Medulla oblongata (tissue), 1 donor: ENCODE results near the gene HPN.
"Not testable (repeated sequence)": the region's sequence is repeated elsewhere in the genome, so short reads cannot be mapped to it uniquely, and the experiment has no call there.

Experiments
- DNase-seq: peaks from one replicate; pipeline ENCODE4 v3.0.0-alpha.2; 2015; ENCODE audit errors: extremely low spot score

Gene HPN

DNA sequence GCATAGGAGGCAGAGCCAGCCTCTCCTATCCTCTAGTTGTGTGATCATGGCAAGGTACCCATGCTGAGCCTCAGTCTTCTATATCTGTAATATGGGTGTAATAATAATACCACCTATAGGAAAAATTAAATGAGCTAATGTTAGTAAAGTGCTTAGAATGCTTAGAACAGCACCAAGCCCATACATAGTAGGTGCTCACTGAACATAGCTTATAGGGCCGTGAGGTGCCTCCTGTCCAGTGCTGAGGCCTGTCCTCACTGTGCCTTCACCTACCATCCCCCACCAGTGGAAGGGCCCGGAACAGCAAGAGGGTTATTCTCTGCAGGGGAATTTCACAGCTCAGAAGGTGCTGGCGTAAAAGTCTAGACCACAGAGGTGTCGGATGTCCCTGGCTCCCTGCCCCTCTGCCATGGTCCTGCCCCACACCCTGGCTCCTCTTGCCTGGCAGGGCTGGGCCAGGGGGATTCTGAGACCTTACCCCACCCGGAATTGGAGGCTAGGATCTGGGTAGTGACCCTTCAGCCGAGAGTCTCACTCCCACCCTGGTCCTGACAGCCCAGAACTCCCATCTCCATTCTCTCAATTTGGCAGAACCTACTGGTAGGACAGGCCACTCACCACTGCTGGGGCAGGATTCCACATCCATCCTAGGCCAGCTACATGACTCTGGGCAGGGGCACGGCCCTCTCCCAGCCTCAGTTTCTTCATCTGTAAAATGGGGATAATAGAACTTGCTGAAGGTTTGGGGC lies 13.5 kb upstream of the HPN start:
- DNase-seq: no peak

- not testable (repeated sequence) for DNase-seq
Observed at GRCh38 chr19:35028600-35028885, 13.0 kb upstream of the HPN start.

DNA sequence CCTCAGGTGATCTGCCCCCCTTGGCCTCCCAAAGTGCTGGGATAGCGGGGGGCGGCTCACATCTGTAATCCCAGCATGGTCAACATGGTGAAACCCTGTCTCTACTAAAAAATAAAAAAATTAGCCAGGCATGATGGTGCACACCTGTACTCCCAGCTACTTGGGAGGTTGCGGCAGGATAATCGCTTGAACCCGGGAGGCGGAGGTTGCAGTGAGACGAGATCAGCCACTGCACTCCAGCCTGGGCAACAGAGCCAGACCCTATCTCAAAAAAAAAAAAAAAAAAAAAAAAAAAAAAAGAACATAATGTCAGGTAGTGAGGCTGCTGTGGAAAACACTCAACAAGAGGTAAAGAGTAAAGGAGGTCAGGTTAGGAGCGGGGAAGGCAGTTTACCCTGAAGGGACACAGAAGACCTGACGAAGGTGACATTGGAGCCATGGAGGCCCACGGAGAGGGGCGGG lies 12.2 kb upstream of the HPN start:
- not testable (repeated sequence) for DNase-seq

DNA sequence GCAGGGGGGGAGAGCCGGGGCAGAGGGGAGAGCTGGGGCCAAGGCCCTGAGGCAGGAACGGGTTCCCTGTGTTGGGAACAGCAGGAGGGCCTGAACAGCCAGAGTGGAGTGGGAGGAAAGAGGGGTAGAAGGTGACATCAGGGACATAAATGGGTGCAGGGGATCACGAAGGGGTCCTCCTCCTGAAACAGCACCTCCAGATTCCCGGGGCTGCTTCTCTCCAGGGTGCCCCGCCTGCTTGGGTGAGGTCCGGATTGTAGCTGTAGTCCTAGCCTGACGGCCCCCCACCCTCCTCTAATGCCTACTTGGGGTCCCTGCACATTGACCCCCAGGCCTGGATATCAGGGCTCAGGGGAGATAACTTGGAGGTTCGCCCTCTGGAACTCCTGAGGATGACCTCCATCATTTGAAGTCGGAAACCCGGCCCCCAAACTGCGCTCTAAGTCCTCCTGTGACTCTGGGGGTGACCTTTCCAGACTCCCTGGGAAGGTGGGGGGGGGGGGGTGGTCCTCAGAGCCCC lies 11.7 kb upstream of the HPN start:
- no peak for DNase-seq

DNA sequence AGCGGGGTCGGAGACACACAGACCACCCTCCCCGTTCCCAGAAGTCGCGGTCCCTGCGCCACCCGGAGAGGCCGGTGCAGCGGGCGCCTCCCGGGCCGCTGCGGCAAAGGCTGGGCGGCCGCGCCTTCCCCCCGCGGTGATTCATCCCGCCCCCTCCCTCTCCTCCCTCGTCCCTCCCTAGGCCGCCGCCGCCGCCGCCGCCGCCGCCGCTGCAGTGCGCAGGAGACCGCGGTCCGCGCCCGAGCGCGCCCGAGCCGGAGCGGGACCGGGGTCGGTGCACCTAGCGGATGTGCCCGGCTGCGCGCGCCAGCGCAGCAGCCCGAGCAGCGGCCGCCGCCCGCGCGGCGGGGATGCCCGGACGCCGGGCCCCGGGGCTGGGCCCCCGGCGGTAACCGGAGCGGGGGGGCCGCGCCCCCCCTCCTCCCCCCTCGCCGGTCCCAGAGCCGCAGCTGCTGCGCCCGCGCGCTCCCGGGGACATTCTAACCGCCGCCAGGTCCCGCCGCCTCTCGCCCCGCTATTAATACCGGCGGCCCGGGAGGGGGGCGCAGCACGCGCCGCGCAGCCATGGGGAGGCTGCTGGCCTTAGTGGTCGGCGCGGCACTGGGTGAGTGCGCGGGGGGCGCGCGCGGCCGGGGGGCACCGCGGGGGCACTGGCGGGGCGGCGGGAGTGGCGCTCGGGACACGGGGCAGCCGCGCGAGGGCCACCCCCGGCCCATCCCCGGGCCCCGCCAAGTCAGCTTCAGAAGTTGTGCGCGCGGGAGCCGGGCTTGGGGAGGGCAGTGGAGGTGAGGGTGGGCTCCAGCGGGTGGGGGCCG lies 11.1 kb upstream of the HPN start, which contains the start of gene SCN1B:
Gene SCN1B, plus strand, starts transcription at position 214 of the 815 bp plus-strand sequence. Its CDS starts 351 bp downstream, at position 565.
- DNase-seq: no peak

DNA sequence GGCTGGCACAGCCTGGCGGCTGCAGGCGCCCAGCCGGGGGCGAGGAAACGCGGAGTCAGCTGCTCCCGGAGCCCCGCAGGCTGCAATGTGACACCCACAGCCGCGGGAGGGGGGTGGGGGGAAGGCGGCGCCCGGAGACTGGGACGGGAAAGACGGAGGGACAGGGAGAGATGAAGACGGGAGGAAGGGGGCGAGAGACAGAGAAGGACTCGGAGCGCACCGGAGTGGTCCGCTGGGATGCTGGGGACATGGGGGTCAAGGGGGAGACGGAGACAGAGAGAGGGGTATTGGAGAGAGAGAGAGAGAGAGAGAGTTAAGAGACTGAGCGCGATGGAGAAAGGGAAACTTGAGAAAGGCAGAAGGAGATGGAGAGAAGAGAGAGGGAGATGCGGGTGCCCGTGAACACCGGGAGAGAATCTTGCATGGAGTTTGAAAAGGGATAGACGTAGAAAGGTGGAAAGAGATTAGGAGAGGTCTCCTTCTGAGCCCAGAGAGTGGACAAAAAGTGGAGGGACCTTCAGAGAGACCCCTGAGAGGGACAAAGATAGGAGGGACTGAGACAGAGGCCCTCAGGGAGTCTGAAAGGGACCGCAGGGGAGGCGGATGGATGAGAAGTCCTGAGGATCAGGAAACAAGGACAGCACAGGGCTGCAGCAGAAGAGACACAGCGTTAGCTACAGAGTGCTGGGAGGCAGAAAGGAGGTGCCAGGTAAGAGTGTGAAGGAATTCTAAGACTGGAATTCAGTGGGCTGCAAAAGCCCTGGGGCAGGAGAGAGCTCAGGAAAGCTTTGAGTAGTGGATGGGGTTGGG lies 10.2 kb upstream of the HPN start:
- DNase-seq: peak; percentile 48

DNA sequence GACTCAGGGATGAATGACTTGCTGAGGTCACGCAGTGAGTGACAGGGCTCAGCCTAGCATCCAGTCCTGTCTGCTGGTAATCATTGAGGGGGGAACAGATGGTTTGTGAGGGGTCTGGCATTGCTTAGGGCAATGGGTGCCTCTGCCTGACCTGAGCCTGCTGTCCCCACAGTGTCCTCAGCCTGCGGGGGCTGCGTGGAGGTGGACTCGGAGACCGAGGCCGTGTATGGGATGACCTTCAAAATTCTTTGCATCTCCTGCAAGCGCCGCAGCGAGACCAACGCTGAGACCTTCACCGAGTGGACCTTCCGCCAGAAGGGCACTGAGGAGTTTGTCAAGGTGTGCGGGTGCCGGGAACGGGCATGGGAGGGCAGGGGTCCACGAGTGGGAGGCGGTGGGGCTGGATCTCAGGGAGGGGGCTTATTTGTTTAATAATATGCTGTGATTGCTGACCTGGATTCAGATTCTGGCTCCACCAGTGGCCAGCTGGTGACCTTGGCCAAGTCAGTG lies 9.1 kb upstream of the HPN start:
- no peak for DNase-seq

GRCh38 chr19:35033067-35034004 lies 8.2 kb upstream of the HPN start:
- DNase-seq: no peak

- no peak for DNase-seq
Observed at GRCh38 chr19:35034005-35034502, 7.5 kb upstream of the HPN start.

DNA sequence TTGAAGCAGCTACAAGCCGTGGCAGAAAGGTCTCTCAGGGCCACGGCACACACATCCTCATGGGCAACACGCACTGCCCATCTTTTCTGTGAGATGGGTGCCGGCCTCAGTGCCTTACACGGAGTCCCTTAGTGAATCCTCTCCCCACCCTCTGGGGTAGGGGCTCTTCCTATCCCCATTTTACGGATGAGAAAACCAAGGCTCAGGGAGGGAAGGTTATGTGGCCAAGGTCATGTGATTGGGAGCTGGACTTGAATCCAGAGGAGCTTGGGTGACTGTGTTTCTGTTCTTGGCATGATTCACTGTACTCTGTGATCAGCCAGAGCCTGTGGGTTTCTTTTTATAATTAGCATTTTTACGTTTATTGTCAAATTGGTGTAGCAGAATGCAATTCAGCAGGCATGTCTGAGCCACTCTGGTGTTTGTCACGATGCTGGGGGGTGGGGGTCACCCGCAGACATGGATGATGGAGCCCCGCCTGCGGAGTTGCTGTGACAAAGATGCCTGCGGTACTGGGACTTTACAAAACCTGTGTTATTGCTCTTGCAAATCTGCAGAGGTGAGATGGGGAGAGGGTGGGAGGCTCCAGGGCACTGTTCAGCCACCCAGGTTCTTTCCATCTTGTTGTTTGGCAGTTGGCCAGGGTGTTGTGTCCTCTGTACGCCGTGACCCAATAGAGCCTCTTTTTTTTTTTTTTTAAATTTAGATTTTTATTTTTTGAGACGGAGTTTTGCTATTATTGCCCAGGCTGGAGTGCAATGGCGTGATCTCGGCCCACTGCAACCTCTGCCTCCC lies 6.7 kb upstream of the HPN start:
- DNase-seq: no peak

GRCh38 chr19:35037716-35038622 lies 3.6 kb upstream of the HPN start:
- DNase-seq: peak; percentile 57

DNA sequence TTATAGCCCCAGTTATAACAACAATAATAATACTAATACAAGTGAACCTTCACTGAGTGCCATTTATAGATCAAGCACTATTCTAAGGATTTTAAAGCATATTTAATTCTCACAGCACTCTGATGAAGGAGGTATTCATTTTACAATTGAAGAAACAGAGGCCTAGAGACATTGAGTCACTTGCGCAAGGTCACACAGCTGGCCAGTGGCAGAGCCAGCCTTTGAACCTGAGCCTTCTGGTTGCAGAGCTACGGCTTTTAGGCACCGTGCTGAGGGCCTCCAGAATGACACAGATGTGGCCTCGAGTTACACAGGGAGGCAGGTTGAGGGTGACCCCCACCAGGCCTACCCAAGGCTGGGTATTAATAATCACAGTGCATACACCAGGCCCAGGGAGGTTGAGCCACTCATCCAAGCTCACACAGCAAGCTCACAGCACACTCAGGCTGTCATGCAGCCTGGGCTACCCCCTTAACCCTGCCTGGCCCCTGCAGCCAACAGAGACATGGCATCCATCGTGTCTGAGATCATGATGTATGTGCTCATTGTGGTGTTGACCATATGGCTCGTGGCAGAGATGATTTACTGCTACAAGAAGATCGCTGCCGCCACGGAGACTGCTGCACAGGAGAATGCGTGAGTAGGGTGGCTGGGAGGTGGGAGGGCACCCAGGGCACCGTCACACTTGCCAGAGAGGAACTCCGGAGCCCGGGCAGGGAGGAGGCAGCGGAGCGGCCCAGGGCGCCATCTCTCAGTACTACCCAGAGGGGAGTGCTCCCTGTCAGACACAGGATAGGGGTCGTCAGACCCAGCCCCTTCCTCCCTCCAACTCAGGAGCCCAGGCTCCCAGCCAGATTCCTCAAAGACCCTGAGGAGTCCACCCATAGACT lies 2.7 kb upstream of the HPN start:
- no peak for DNase-seq

DNA sequence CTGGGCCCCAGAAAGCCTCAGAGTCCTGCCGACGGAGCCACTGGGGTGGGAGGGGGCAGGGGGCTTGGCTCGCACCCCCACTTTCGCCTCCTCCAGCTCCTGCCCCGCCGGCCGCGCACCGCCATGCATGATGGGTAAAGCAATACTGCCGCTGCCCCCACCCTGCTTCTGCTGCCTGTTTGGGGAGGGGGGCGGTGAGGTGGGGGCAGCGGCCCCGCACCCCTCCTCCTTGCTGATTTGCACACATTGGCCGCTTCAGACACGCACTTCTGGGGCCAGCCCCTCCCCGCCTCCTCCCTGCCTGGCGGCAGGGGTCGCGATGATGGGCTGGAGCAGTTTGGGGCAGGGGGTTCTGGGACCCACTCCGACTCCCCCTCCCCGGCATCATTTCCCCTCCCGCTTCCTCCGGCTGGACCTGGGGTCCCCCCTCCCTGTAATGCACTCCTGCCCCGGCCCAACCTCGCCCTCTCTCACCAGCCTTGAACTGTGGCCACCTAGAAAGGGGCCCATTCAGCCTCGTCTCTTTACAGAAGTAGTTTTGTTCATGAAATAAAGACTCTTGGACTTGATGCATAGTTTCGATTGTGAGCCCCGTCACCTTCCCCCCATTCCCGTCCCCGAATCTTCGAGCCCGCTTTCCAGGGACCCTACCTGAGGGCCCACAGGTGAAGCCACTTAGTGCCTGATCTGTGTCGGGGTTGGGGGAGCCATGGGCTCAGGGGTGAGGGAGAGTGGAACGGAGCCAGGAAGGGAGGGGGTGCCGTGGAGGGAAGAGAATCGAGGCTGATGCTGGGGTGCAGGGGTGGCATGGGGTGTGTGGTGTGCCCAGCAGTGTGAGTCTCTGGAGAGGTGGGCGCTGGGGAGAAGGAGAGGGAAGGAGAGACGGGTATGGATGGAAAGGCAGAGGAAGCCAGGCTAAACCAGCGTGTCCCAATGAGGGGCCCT lies 1.4 kb upstream of the HPN start:
- no peak for DNase-seq

GRCh38 chr19:35040826-35041547 lies 534 bp upstream of the HPN start:
- DNase-seq: peak; percentile 73

DNA sequence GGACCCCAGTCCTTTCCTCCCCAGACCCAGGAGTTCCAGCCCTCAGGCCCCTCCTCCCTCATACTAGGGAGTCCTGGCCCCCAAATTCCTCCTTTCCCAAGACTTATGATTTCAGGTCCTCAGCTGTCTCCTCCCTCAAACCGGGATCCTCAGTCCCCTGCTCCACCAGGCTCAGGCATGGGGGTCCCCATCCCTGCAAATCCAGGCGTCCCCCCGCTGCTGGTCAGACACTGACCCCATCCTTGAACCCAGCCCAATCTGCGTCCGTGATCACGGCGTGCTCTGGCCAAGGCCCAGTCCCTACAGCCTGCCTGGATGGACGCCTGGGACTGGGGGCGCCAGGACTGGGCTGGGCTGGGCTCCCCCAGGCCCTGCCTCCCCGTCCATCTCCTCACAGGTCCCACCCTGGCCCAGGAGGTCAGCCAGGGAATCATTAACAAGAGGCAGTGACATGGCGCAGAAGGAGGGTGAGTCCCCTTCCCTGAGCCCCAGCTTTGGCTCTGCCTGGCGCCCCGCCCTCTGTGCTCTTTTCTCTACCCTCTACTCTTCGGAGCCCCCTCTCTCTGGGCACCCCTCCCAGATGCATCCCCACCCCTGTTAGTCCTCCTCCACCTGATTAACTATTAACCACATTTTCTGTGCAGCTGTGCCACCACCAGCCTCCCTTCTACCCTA lies 672 bp downstream of the HPN start:
- DNase-seq: no peak
